ENCODE data around the gene PERM1.
"Not testable (repeated sequence)": the region's sequence is repeated elsewhere in the genome, so short reads cannot be mapped to it uniquely, and the experiment has no call there.

Gene PERM1

DNA sequence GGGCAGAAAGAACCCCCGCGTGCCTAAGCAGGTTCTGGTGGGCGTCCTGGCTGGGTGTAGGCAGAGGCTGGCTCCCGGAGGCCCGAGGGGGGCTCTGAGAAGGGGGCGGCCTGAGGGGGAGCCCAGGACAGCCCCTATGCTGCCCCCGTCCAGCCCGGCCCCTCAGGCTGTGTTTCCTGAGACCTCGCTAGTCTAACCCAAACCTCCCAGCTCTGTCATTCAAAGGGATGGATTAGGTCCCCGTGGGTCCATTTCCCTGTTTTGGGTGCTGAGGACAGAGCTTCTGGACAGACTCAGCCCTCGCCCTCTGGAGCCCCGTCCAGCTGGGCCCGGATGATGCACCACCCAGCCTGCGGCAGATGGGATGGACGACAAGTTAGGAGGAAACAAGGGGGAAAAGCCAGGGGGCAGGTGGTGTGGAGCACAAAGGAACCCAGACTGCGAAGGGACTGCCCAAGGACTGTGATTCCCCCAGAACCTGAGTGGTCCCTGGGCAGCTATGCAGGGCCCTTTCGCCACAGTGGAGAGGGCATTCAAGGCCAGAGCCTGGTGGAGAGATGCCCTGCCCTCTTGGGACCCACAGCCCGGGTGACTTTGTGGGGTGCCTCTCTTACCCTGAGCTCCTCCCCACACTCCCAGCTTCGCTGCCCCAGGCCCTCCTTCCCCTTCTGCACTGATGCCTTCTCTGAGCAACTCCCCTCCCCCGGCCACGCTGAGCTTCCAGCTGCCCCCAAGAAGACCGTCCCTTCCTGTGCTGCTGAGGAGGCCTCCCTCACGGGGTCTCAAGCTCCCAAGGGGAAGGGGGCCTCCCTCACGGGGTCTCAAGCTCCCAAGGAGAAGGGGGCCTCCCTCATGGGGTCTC is 15.2 kb upstream of the PERM1 start:
- no peak for DNase-seq (ENCODE audit: low spot score)
- in situ Hi-C loops (cut with MboI; ENCODE audit: low pct_unique_long_range_greater_than_20kb, low sequenced_read_pairs, unreplicated experiment) = no loop called here
- TF ChIP-seq, protein P1, sequence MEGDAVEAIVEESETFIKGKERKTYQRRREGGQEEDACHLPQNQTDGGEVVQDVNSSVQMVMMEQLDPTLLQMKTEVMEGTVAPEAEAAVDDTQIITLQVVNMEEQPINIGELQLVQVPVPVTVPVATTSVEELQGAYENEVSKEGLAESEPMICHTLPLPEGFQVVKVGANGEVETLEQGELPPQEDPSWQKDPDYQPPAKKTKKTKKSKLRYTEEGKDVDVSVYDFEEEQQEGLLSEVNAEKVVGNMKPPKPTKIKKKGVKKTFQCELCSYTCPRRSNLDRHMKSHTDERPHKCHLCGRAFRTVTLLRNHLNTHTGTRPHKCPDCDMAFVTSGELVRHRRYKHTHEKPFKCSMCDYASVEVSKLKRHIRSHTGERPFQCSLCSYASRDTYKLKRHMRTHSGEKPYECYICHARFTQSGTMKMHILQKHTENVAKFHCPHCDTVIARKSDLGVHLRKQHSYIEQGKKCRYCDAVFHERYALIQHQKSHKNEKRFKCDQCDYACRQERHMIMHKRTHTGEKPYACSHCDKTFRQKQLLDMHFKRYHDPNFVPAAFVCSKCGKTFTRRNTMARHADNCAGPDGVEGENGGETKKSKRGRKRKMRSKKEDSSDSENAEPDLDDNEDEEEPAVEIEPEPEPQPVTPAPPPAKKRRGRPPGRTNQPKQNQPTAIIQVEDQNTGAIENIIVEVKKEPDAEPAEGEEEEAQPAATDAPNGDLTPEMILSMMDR (IDR thresholded peaks at IDR 0.05; ENCODE audit: extremely low read depth, insufficient read depth, missing control alignments) = no peak

GRCh38 chr1:995665-996633 is 14.1 kb upstream of the PERM1 start:
- in situ Hi-C loops (cut with MboI; ENCODE audit: low pct_unique_long_range_greater_than_20kb, low sequenced_read_pairs, unreplicated experiment) = no loop called here
- TF ChIP-seq, protein P1 (IDR thresholded peaks at IDR 0.05; ENCODE audit: extremely low read depth, insufficient read depth, missing control alignments) = no peak
- no peak for DNase-seq (ENCODE audit: low spot score)

- DNase-seq (ENCODE audit: low spot score); in situ Hi-C loops (cut with MboI; ENCODE audit: low pct_unique_long_range_greater_than_20kb, low sequenced_read_pairs, unreplicated experiment): not testable (repeated sequence)
These were observed 12.7 kb upstream of the PERM1 start for GRCh38 chr1:994546-994945.

DNA sequence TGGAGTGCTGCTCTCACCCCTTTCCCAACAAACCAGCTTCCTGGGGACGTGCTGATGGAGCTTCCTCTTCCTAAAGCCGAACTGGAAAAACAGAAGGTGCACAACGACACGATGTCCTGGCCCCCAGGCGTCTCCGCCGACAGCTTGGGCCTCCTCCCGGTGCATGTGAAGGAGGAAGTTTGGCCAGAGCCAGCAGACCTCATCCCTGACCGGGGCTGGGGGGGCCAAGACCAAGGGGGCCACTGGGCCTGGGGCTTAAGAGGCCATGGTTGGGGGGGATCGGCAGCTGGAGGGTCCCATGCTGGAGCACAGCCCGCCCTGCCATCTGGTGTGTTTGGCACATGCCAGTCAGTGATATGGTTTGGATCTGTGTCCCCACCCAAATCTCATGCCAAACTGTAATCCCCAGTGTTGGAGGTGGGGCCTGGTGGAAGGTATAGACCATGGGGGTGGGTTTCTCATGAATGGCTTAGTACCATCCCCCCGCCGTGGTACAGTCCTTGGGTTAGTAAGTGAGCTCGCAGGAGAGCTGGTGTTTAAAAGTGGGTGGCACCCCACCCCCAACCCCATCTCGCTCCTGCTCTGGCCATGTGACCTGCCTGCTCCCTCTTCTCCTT is 11.6 kb upstream of the PERM1 start:
- no peak for DNase-seq (ENCODE audit: low spot score)
- TF ChIP-seq, protein P1 (IDR thresholded peaks at IDR 0.05; ENCODE audit: extremely low read depth, insufficient read depth, missing control alignments) = no peak
- in situ Hi-C loops (cut with MboI; ENCODE audit: low pct_unique_long_range_greater_than_20kb, low sequenced_read_pairs, unreplicated experiment) = no loop called here

GRCh38 chr1:992362-992761 is 10.5 kb upstream of the PERM1 start:
- TF ChIP-seq, protein P1 (IDR thresholded peaks at IDR 0.05; ENCODE audit: extremely low read depth, insufficient read depth, missing control alignments) = no peak
- DNase-seq (ENCODE audit: low spot score) = no peak
- in situ Hi-C loops (cut with MboI; ENCODE audit: low pct_unique_long_range_greater_than_20kb, low sequenced_read_pairs, unreplicated experiment) = no loop called here

DNA sequence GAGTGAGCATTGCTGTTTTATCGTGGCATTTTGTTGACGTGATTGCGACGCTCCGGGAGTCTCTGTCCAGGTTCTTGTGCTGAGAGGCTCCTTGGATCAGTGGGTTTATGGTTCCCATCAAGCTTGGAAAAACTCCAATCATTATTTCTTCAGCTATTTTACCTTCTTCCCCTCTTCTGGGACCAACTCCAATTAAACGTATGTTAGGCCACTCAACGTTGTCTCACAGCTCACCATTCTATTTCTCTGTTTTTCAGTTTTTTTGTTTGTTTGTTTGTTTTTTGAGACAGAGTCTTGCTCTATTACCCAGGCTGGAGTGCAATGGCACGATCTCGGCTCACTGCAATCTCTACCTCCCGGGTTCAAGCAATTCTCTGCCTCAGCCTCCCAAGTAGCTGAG is 10.0 kb upstream of the PERM1 start:
- DNase-seq (ENCODE audit: low spot score) = no peak
- in situ Hi-C loops (cut with MboI; ENCODE audit: low pct_unique_long_range_greater_than_20kb, low sequenced_read_pairs, unreplicated experiment) = no loop called here
- TF ChIP-seq, protein P1 (IDR thresholded peaks at IDR 0.05; ENCODE audit: extremely low read depth, insufficient read depth, missing control alignments) = no peak

- in situ Hi-C loops (cut with MboI; ENCODE audit: low pct_unique_long_range_greater_than_20kb, low sequenced_read_pairs, unreplicated experiment); DNase-seq (ENCODE audit: low spot score): not testable (repeated sequence)
These were observed 9.4 kb upstream of the PERM1 start for GRCh38 chr1:991275-991674.

DNA sequence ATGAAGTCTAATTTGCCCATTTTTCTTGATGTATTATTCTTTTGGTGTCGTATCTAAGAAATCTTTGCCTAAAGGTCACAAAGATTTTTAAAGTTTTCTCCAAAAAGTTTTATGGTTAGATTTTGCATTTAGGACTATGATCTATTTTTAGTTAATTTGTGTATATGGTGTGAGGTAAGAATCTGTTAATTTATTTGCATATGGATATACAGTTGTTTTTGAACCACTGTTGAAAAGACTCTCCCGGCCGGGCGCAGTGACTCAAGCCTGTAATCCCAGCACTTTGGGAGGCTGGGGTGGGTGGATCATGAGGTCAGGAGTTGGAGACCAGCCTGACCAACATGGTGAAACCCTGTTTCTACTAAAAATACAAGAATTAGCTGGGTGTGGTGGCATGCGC is 6.2 kb upstream of the PERM1 start:
- in situ Hi-C loops (cut with MboI; ENCODE audit: low pct_unique_long_range_greater_than_20kb, low sequenced_read_pairs, unreplicated experiment); DNase-seq (ENCODE audit: low spot score): not testable (repeated sequence)

Data from GM13977 (cell line).